GM12892 (cell line): ENCODE measurements around the gene CAAP1.

Experiments
- POLR2A ChIP-seq: IDR thresholded peaks from 2 replicates; pipeline ENCODE4 v1.6.1; 2011; ENCODE audit warnings: low read depth, low read length, control low read depth
- POLR2AphosphoS5 ChIP-seq: IDR thresholded peaks from 2 replicates; pipeline ENCODE4 v1.6.1; 2011; ENCODE audit warnings: low read depth, low read length, control low read depth
- TAF1 ChIP-seq: IDR thresholded peaks from 2 replicates; pipeline ENCODE4 v1.6.1; 2011; ENCODE audit warnings: low read depth, mild to moderate bottlenecking, control low read depth, low read length, borderline replicate concordance

- TF ChIP-seq POLR2AphosphoS5: no peak
- no peak for TF ChIP-seq TAF1
- TF ChIP-seq POLR2A: no peak
Measured at GRCh38 chr9:26880262-26880661, 12.3 kb downstream of the CAAP1 start.
